ENCODE measurements around the gene MCCC2. TPM values are rescaled to one million over a fixed set of nuclear protein-coding genes. Genes with fewer than 3 reads are reported as not detected.
"Not testable (repeated sequence)": the region's sequence is repeated elsewhere in the genome, so short reads cannot be mapped to it uniquely, and the experiment has no call there.

The MCCC2 gene
- total RNA-seq, 1 donor from 2014 or later: 43.1 TPM

DNA sequence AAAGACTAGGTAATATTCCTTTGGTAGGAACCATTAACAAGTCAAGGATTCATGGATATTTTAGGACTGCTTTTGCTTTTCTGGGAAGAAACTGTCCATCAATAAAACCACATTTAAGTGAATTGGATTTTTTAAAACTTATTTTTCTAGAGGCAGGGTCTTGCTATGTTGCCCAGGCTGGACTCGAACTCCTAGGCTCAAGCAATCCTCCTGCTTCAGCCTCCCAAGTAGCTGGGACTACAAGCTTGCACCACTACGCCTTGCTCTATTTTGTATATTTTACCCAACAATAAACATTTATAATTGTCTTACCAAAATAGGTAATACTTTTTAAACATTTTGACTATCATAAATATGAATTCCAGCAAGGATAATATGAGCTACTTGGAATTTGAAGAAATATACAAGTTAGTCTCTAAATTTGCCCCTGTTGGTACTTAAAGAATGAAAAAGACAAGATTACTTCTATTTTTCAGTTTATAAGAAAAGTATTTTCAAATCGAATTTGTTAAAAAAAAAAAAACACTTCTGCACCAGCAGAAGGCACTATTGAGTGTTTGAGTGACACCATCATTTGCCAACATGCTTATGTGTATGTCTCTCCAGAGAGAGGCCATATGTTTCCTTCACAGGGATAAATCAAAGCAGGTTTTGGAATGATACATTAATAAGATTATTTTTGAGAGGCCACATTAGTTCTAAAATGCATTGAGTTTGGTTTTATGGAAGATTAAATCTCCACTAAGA lies 71.9 kb downstream of the MCCC2 start:
- intact Hi-C loops (cut with micrococcal nuclease): loop anchor here (5.0 kb wide), 1 partner anchor 648 kb away; no protein-coding TSS in a partner anchor

DNA sequence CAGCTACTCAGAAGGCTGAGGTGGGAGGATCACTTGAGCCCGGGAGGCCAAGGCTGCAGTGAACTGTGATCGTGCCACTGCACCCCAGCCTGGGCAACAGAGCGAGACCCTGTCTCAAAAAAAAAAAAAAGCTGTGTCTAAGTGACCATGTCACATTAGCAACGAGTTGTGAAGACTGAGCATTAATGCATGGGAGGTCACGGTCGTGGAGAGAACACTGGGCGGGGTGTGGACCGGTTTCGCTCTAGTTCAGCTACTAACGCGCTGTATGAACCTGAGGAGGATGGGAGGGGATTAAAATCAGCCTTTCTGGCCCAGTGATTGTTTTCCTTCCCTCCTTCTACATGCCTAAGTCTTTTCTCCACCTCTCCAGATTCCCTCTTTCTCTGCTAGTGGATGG lies 75.2 kb downstream of the MCCC2 start:
- intact Hi-C loops (cut with micrococcal nuclease): no loop called here

GRCh38 chr5:71663191-71663969 lies 76.2 kb downstream of the MCCC2 start:
- intact Hi-C loops (cut with micrococcal nuclease): no loop called here

- intact Hi-C loops (cut with micrococcal nuclease): not testable (repeated sequence)
Observed at GRCh38 chr5:71664615-71665014, 77.5 kb downstream of the MCCC2 start.

DNA sequence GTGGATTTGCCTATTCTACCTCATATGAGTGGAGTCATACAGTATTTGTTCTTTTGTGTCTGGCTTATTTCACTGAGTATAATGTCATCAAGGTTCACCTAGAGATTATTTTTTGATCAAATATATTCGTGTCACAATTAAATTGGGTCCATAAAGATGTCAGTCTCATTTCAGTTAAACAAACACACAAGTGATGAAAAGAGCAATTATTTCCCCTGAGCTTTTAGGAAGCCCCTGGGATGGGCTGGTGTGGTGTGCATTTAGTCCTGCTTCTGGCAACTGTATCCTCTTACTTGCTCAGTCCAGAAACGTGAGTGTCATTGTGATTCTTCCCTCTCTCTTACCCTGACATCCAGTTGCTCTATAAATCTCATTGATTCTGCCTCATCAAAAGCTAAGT lies 79.2 kb downstream of the MCCC2 start:
- intact Hi-C loops (cut with micrococcal nuclease): no loop called here

- intact Hi-C loops (cut with micrococcal nuclease): no loop called here
Observed at GRCh38 chr5:71677977-71678376, 90.8 kb downstream of the MCCC2 start.

DNA sequence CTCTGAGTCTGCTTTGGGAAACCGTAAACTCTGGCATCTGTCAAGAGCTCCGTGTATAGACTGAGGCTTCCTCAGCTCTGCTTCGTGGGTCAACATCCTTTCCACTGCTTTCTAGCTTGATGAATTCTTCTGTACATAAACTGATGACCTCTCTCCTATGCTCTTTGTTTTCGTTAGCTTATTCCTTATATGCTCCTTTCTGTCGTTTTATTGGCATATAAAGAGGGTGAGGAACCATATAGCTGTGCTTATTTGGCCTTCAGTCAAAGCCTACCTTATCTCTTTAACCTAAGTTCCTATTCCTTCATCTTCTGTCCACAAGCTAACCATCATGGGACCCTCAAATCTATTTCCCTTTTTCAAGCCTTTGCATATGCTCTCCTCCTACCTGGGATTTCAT lies 92.6 kb downstream of the MCCC2 start:
- intact Hi-C loops (cut with micrococcal nuclease): no loop called here

DNA sequence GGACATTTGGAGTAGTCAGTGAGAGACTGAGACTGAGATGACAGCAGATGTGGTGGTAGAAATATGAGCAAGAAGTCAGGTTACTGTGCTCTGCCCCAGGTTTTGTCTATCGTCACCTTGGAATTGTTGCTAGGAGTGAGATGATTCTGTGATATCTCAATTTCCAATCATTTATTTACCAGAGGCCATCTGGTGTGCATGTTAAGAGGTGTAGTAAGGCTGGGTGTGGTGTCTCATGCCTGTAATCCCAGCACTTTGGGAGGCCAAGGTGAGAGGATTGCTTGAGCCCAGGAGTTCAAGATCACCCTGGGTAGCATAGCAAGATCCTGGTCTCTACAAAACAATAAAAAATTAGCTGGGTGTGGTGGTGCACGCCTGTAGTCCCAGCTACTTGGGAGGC lies 93.4 kb downstream of the MCCC2 start:
- intact Hi-C loops (cut with micrococcal nuclease): no loop called here

GRCh38 chr5:71681296-71681695 lies 94.2 kb downstream of the MCCC2 start:
- intact Hi-C loops (cut with micrococcal nuclease): no loop called here

- intact Hi-C loops (cut with micrococcal nuclease): no loop called here
Observed at GRCh38 chr5:71684309-71684708, 97.2 kb downstream of the MCCC2 start.

- intact Hi-C loops (cut with micrococcal nuclease): no loop called here
Observed at GRCh38 chr5:71693828-71694427, 106.8 kb downstream of the MCCC2 start.

- intact Hi-C loops (cut with micrococcal nuclease): no loop called here
Observed at GRCh38 chr5:71695071-71695470, 107.9 kb downstream of the MCCC2 start.

DNA sequence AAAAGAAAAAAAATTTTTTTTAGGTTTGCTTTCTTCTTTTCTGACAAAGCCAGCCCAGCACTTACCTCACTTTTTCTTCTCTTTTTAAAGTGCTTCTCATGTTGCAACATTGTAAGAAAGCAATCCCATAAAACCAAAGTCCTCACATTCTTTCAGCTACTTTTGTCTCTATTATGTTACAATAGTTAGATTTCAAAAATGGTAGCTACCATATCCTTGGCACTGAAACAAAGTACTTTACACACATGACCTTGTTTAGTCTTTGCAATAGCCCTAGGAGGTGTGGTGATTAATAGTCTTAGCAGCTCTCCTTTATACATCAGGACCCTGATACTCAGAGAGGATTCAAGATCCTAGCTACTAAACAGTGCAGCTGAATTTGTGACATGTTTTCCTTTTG lies 108.5 kb downstream of the MCCC2 start:
- intact Hi-C loops (cut with micrococcal nuclease): no loop called here

DNA sequence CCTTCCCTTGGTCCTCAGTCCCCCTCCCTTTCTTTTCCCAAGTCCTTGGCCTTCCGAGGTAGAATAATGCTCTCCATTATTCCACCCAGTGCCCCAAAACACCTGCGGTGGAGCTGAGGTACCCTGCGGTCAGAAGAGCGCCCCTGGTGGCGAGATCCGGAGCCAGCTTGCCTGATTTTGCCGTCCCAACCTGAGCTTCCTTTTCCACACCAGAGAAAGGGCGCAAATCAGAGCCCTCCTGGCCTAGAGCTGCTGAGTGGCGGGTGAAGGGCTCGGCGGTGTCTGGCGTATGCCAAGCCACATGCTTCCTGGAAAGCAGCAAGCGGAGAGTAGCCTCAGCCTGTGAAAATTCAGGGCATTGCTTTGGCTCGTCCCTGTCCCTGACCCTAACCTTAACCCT lies 110.8 kb downstream of the MCCC2 start:
- intact Hi-C loops (cut with micrococcal nuclease): no loop called here

- intact Hi-C loops (cut with micrococcal nuclease): no loop called here
Observed at GRCh38 chr5:71699233-71699632, 112.1 kb downstream of the MCCC2 start.

GRCh38 chr5:71699751-71700150 lies 112.6 kb downstream of the MCCC2 start:
- intact Hi-C loops (cut with micrococcal nuclease): no loop called here

- intact Hi-C loops (cut with micrococcal nuclease): no loop called here
Observed at GRCh38 chr5:71700803-71701202, 113.7 kb downstream of the MCCC2 start.

DNA sequence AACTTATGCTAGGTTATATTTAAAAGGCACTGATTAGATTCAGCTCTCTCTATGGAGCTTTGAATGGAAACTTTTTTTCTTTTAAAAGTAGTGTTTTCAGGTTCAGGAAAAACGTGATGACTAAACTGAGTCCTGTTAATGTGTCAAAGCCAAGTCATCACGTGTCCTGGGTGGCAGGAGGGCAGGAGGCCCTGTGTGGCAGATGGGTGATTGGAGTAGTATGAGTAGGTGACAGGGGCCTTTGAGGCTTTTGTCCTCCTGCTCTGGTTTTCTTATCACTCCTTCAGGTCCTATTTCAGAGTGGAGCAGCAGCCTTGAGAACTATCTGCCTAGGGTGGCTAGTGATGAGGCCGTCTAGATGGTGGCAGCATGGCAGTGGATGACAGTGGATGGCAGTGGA lies 114.3 kb downstream of the MCCC2 start:
- intact Hi-C loops (cut with micrococcal nuclease): no loop called here

- intact Hi-C loops (cut with micrococcal nuclease): no loop called here
Observed at GRCh38 chr5:71703941-71704340, 116.8 kb downstream of the MCCC2 start.

- intact Hi-C loops (cut with micrococcal nuclease): no loop called here
Observed at GRCh38 chr5:71705421-71705820, 118.3 kb downstream of the MCCC2 start.

GRCh38 chr5:71706906-71707305 lies 119.8 kb downstream of the MCCC2 start:
- intact Hi-C loops (cut with micrococcal nuclease): no loop called here

Measured in T-helper 2 cell treated with Interferon-gamma antibody and Interleukin-4, amounts not matched to agents 100 ng/mL and 5 ng/mL, for 36 hours (primary cell).